ENCODE data around the gene RHBDF1.
"Not testable (repeated sequence)": the region's sequence is repeated elsewhere in the genome, so short reads cannot be mapped to it uniquely, and the experiment has no call there.

The RHBDF1 gene

GRCh38 chr16:35678-36305, 36.6 kb downstream of the RHBDF1 start:
- no peak for DNase-seq (ENCODE audit: low spot score)

DNA sequence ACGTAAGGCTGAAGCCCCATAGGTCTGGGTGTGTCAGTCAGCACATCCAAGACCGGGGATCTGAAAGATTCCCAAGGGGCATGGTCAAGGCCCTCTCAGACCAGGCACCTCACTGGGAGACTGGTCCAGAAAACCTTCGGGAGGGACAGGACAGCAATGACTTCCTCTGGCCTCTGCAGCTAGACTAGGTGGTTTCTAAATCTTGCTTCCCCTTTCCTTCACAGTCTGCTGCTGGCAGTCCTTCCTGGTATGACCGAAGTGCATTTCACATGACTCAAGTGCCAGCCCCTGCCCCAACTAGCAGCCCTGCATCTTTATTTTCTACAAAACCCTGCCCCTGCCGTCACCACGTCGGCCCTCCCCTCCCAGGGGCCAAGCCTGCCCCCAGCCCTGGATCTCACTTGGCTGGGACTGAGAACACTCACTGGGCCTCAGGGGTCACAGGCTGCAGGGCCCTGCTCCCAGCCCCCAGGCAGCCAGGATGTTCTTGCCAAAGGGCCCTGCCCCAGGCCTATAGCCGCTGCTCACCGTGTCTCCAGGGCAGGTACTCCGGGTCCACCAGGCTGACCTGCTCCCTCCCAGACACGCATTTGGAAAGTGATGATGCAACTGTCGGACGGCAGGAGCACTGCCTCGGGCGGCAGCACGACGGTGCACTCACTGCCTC, 37.3 kb downstream of the RHBDF1 start:
- DNase-seq (ENCODE audit: low spot score): no peak

- DNase-seq (ENCODE audit: low spot score): no peak
These were observed 37.8 kb downstream of the RHBDF1 start for GRCh38 chr16:34648-34987.

GRCh38 chr16:33877-34647, 38.4 kb downstream of the RHBDF1 start:
- no peak for DNase-seq (ENCODE audit: low spot score)

DNA sequence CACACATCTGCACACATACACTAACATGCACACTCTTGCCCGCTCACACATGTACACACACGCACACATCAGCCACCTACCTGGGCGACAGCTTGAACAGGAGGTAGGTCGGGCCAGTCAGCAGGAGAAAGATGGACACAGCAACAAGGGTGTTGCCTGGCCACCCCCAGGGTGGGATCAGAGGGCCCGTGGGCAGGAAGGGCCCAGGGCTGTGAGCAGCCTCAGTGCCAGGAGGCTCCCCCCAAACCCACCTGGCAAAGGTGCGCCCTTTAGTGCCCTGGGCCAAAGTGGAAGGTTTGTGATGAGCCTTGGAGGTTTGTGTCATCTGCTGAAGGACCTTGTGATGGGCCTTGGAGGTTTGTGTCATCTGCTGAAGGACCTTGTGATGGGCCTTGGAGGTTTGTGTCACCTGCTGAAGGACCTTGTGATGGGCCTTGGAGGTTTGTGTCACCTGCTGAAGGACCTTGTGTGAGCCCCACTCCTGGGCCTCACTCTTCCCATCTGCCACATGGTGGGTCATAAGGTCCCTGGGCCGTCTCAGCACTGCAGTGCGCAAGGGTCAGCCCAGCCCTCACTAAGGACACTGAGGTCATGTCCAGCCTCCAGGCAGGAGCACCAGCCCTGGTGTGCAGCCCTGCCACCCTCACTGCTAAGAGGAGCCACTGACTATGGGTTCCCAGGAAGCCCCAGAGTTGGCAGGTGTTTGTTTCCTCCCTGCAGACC, 39.1 kb downstream of the RHBDF1 start:
- DNase-seq (ENCODE audit: low spot score): not testable (repeated sequence)

- DNase-seq (ENCODE audit: low spot score): not testable (repeated sequence)
These were observed 41.8 kb downstream of the RHBDF1 start for GRCh38 chr16:30627-31026.

- DNase-seq (ENCODE audit: low spot score): not testable (repeated sequence)
These were observed 46.5 kb downstream of the RHBDF1 start for GRCh38 chr16:25926-26348.

DNA sequence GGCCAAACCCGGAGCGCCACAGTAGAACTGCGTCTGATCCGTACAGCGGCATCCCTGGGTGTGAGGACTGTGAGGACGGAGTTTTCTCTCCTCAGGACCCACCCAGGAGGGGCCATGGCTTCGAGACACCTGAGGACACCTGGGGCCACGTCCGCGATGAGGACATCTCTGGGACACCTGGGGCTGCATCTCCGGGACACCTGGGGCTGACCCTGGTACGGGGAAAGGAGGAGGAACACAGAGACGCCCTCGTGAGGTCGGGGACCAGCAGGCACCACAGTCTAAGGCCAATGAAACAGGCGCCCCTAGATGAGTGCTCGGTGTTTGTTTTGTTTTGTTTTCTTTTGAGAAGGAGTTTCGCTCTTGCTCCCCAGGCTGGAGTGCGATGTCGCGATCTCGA, 48.3 kb downstream of the RHBDF1 start:
- DNase-seq (ENCODE audit: low spot score): not testable (repeated sequence)

- DNase-seq (ENCODE audit: low spot score): not testable (repeated sequence)
These were observed 51.5 kb downstream of the RHBDF1 start for GRCh38 chr16:20886-21285.

GRCh38 chr16:17062-17765, 55.2 kb downstream of the RHBDF1 start:
- DNase-seq (ENCODE audit: low spot score): not testable (repeated sequence)

GRCh38 chr16:10772-11171, 61.7 kb downstream of the RHBDF1 start:
- not testable (repeated sequence) for DNase-seq (ENCODE audit: low spot score)

DNA sequence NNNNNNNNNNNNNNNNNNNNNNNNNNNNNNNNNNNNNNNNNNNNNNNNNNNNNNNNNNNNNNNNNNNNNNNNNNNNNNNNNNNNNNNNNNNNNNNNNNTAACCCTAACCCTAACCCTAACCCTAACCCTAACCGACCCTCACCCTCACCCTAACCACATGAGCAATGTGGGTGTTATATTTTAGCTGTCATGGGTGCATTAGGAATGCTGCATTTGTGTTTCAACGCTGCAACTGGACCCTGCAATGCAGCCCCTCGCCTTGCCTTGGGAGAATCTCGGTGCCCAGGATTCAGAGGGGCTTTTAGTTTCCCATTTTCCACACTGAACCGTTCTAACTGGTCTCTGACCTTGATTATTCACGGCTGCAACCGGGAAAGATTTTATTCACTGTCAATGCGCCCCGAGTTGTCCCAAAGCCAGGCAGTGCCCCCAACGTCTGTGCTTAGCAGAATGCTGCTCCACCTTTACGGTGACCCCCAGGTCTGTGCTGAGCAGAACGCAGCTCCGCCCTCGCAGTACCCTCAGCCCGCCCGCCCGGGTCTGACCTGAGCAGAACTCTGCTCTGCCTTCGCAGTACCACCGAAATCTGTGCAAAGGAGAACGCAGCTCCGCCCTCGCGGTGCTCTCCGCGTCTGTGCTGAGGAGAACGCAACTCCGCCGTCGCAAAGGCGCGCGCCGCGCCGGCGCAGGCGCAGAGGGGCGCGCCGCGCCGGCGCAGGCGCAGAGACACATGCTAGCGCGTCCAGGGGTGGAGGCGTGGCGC, 62.3 kb downstream of the RHBDF1 start:
- DNase-seq (ENCODE audit: low spot score): no peak
